AG10803 (cell line): Measurements from ENCODE around the gene RNF19B.

Experiments
- DNase-seq: peaks from one replicate; pipeline ENCODE4 v3.0.0; 2010; ENCODE audit warnings: low read depth
- H3K4me3 ChIP-seq: 2 replicates; pipeline ENCODE4 v1.5.1; 2011; ENCODE audit warnings: mild to moderate bottlenecking, low read length, control low read depth
- CTCF ChIP-seq: conservative IDR thresholded peaks from 2 replicates; pipeline ENCODE4 v1.5.1; 2011; ENCODE audit warnings: mild to moderate bottlenecking, low read length, control low read depth, inconsistent platforms

Gene RNF19B

GRCh38 chr1:32893198-32894018 is 71.2 kb downstream of the RNF19B start:
- peak overlapping the region; percentile 44 for H3K4me3 ChIP-seq
- DNase-seq = no peak
- TF ChIP-seq CTCF = no peak

DNA sequence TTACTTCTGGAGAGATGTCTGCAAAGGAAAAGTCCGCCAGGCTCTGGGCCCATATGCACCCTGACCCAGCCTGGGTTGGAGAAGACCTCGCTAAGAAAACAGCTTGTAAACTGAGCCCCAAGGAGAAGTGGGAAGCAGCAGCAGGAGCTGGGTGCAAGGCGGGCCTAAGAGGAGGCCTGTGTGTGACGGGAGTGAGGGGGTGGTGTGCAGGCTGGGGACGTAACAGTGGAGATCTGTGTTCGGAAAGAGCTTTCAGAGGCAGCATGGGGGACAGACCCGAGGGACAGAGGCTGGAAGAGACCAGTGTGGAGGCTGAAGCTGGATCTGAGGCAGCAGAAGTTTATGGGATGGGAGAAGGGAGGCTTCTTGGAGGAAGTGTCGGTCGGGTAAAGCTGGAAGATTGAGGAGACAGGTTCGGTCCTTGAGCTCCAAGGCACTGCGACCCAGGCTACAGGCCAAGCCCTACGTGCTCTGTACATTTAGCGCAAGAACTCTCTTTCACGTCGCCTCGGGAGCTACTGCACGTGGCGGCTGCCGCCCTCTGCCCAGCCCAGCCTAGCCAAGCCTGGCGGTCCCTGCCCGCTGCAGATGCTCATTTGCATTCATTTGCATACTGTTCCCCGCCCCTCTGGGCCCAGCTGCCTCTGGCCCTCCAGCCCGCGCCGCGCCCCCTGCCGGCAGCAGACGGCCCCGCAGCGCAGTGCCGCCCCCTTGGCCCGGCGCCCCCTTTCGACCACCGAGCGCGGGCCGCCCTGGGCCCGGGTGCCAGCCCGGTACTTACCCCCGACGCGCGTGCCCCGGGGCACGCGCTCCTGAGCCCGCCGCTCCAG is 72.0 kb downstream of the RNF19B start:
- DNase-seq = no peak
- peak overlapping the region; percentile 44 for H3K4me3 ChIP-seq
- peak; percentile 22; the same call in 1 of the 2 replicates for TF ChIP-seq CTCF

DNA sequence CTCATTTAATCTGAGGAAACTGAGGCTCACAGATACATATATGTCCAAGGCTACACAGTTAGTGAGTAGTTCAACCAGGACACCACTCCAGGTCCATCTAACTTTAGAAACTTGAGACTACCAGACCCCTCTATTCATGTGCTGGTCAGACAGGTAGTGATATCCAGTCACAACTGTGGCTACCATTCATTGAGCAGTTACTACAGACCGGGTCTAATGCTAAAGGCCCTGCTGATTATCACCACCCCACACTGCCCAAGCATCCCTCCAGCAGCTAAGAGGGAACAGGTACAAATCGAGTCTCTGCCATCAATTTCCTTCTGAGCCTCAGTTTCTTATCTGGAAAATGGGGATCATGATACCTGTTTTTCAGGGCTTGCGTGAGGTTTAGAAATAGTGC is 73.0 kb downstream of the RNF19B start:
- no peak for DNase-seq
- no peak for TF ChIP-seq CTCF
- H3K4me3 ChIP-seq = no peak overlapping the region

- DNase-seq = no peak
- TF ChIP-seq CTCF = no peak
- no peak overlapping the region for H3K4me3 ChIP-seq
These were observed 73.4 kb downstream of the RNF19B start for GRCh38 chr1:32891241-32891570.

DNA sequence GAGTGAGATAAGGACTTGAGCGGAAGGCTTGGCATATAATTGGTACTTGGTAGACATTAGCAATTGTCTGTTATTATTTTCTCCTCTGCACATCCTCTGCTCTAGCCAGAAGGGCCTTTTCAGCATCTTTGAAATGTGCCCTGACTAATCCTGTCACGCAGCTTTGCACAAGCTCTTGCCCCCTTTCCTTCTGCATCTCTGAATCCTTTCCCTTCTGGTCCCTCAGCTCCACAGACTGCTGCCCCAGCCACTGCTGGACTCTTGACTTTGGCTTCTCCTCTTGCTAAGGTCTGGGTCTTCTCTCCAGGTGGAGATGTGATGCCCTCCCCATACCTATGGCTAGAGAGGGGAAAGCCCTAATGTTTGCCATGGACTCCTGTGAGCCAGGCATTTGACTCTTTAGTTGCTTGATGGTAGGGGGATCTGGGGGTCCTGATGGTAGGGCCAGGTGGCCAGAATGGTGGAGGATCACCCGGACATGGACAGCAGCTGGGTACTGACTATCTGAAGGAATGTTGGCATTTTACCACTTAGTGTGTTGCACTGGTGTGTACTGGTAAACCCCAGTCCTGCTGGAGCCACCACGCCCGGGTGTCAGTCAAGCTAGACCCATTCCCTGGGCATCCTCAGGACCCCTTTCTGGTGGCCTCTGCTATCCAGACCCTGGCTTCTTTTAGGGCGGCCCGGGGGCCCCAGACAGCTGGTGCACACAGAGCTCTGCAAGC is 73.9 kb downstream of the RNF19B start:
- TF ChIP-seq CTCF = no peak
- DNase-seq = no peak
- H3K4me3 ChIP-seq = no peak overlapping the region

DNA sequence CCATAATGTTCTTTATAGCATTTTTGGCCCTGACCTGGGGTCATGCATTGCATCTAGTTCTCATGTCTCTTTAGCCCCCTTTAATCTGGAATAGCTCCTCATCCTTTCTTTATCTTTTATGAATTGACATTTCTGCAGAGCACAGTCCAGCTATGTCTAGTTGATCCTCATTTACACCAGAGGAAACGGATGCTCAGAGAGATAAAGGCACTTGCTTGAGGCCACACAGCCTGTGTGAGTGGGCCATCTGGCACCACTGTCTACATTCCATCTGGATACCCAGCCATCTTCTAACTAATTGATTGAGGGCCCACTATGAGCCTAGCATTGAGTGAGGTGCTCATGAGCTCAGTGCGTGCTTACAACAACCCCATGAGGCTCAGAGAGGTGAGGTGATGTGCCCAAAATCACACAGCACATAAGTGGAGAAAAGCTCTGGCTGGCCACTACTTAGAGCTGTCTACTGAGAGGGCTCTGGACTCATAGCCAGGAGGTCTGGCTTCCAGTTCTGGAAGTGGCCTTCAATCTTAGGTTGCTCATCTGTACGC is 74.8 kb downstream of the RNF19B start:
- H3K4me3 ChIP-seq = no peak overlapping the region
- DNase-seq = no peak
- no peak for TF ChIP-seq CTCF
